ENCODE results near the gene CCDC148. TPM values are rescaled to one million over a fixed set of nuclear protein-coding genes. Genes with fewer than 3 reads are reported as not detected.

The CCDC148 gene
- total and polyA plus RNA-seq, 2 experiments from 2014 or later, result 1.2 to 1.8 TPM

DNA sequence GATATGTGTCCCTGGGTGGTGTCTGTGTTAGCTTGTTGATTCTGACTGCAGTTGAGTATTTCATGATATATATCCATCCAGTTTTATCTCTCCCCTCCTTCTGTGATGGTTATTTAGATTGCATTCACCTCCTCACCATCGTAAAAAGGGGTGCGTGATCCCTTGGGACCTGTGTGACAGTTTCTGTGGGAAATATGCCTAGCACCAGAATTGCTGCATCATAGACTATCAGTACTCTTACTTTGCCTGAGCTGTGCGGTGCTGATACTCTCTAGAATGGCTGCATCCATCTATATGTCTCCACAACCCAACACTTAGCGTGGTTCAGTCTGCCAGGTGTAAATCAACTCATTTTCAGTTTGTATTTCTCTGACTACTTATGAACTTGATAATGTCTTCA lies 34.5 kb upstream of the CCDC148 start:
- no peak overlapping the region for H3K4me2 ChIP-seq
- no peaks in the 10 kb centered on the region for H3K27me3 Mint-ChIP-seq (ENCODE audit: insufficient read depth, low read depth, poor library complexity)
- H3K27ac ChIP-seq (ENCODE audit: low read depth), result no peak overlapping the region
- no peaks in the 10 kb centered on the region for H3F3A ChIP-seq (replicated peaks; ENCODE audit: low read depth)
- H3K36me3 ChIP-seq (ENCODE audit: insufficient read depth), result no peaks in the 10 kb centered on the region
- no peaks in the 10 kb centered on the region for H3K36me3 Mint-ChIP-seq (ENCODE audit: low read depth)
- no peak overlapping the region for H2AFZ ChIP-seq
- peaks cover 54% of the 10 kb centered on the region for H3K4me1 ChIP-seq (ENCODE audit: insufficient read depth)
- H3K27me3 ChIP-seq (ENCODE audit: insufficient read depth), result no peaks in the 10 kb centered on the region
- H3K4me3 Mint-ChIP-seq, result no peak overlapping the region
- peaks cover 99% of the 10 kb centered on the region for H3K79me2 ChIP-seq (replicated peaks; ENCODE audit: insufficient read depth)
- peaks cover 69% of the 10 kb centered on the region for H3K4me1 Mint-ChIP-seq
- H4K20me1 ChIP-seq (replicated peaks; ENCODE audit: insufficient read depth), result peaks cover 29% of the 10 kb centered on the region
- no peaks in the 10 kb centered on the region for H3K9me2 ChIP-seq (ENCODE audit: insufficient read depth)
- TF ChIP-seq STAT1 (IDR thresholded peaks at IDR 0.05; ENCODE audit: unreplicated experiment), result no peak
- no peak for TF ChIP-seq REST (IDR thresholded peaks at IDR 0.05; ENCODE audit: unreplicated experiment)
- TF ChIP-seq CTCF (conservative IDR thresholded peaks at IDR 0.05; ENCODE audit: low read depth in 2 of 2), result no peak
- TF ChIP-seq NANOG (IDR thresholded peaks at IDR 0.05; ENCODE audit: borderline replicate concordance), result no peak
- TF ChIP-seq POLR2AphosphoS5 (IDR thresholded peaks at IDR 0.05; ENCODE audit: low read depth), result no peak
- no peak for TF ChIP-seq ZNF114 (CRISPR knock-in tag; IDR thresholded peaks at IDR 0.05)
- TF ChIP-seq CREB1 (CRISPR knock-in tag; IDR thresholded peaks at IDR 0.05; ENCODE audit: low read depth), result no peak
- TF ChIP-seq ZNF331 (CRISPR knock-in tag; IDR thresholded peaks at IDR 0.05; ENCODE audit: low read depth), result no peak
- TF ChIP-seq JUNB (IDR thresholded peaks at IDR 0.05; ENCODE audit: unreplicated experiment), result no peak
- ATAC-seq (no peak), DNase-seq (ENCODE audit: low spot score) (no peak)
- H3K9me3 Mint-ChIP-seq, result no peaks in the 10 kb centered on the region
- H3K4me3 ChIP-seq, result no peak overlapping the region
- no peak overlapping the region for H3K27ac Mint-ChIP-seq

DNA sequence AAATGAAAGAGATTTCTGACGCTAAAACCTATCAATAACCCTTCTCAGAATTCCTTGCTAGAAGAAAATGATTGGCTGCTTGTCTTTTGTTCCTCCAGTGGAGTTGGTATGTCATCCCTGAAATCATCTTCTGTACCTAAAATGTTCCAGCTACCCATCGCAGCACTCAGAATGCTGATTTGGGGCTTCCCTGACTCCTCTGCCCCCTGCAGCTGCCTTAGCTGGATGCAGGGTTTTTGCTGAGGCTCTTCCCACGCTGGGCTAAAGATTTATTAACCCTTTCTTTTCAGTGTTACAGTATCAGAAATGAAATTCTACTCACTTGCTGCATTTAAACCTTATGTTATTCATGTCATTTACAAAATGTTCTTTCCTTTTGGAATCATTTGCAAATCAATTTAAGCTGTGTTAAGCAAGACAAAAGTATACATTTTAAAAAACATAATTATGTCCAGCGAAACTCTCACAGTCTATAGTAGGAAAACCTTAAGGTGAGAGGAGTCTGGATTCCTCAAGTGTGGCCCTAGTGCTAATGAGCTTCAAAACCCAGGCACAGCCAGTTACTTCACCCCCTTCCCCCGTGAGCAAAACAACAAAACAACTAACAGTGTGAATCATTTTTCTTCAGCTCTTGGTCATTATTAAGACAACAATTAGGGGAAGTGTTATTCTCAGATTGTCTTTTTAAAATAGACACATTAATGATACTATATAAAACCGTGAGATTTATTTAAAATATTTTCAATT lies 33.0 kb upstream of the CCDC148 start:
- Histone ChIP-seq H3K4me1 (ENCODE audit: insufficient read depth) (peaks cover 61% of the 10 kb centered on the region), H3K27me3 (ENCODE audit: insufficient read depth) (no peaks in the 10 kb centered on the region), H3K4me3 (peak overlapping the region; percentile 12), H2AFZ (no peak overlapping the region), H3F3A (replicated peaks; ENCODE audit: low read depth) (no peaks in the 10 kb centered on the region), H3K79me2 (replicated peaks; ENCODE audit: insufficient read depth) (peaks cover 100% of the 10 kb centered on the region), H3K9me2 (ENCODE audit: insufficient read depth) (no peaks in the 10 kb centered on the region), H4K20me1 (replicated peaks; ENCODE audit: insufficient read depth) (peaks cover 34% of the 10 kb centered on the region), H3K27ac (ENCODE audit: low read depth) (peak overlapping the region; percentile 6; the same call in 1 of the 2 replicates), H3K36me3 (ENCODE audit: insufficient read depth) (no peaks in the 10 kb centered on the region), H3K4me2 (peak overlapping the region; percentile 56; the same call in 1 of the 2 replicates)
- H3K4me1 Mint-ChIP-seq, result peaks cover 78% of the 10 kb centered on the region
- peak overlapping the region; percentile 51 for H3K4me3 Mint-ChIP-seq
- no peaks in the 10 kb centered on the region for H3K36me3 Mint-ChIP-seq (ENCODE audit: low read depth)
- TF ChIP-seq ZNF331 (CRISPR knock-in tag; IDR thresholded peaks at IDR 0.05; ENCODE audit: low read depth), result no peak
- TF ChIP-seq CTCF (conservative IDR thresholded peaks at IDR 0.05; ENCODE audit: low read depth in 2 of 2), result 0 out of 4 replicates have a peak, but pooled peaks of 1 of the 2 experiments have one; percentile 5
- ATAC-seq (peak; percentile 83), DNase-seq (ENCODE audit: low spot score) (peak; percentile 67)
- peak overlapping the region; percentile 57 for H3K27ac Mint-ChIP-seq
- no peaks in the 10 kb centered on the region for H3K27me3 Mint-ChIP-seq (ENCODE audit: insufficient read depth, low read depth, poor library complexity)
- H3K9me3 Mint-ChIP-seq, result no peaks in the 10 kb centered on the region

All from GM23338 (cell line).